DMS 273 treated with DMSO at 0.1 percent for 48 hours (cell line): ENCODE results near the gene KRTAP13-3.
A peak's percentile ranks its signal among the peaks of the same experiment; 100 is the strongest.

Experiments used
- DNase-seq: peaks from one replicate; lab custom pipeline; 2025; lab: John Stamatoyannopoulos, UW

KRTAP13-3 gene, protein sequence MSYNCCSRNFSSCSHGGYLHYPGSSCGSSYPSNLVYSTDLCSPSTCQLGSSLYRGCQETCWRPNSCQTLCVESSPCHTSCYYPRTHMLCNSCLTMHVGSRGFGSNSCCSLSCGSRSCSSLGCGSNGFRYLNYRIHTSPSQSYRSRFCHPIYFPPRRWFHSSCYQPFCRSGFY

DNA sequence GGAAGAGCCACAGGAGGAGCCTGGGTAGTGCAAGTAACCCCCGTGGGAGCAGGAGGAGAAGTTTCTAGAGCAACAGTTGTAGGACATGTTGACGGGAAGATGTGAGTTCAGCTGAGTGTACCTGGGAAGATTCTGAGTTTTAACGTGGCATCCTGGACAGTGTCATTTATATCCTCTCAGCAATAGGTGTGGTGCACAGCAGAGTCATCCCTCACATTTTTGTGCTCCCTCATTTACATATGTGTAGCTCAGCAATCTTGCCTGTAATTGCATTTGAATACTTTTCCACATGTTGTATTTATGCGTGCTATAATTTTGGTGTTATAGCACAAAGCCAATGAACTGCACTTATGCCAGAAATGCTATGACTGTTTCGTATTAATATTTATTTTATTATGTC lies at the start of gene KRTAP13-3:
Gene KRTAP13-3, minus strand, starts transcription at position 101 of the 400 bp plus-strand sequence. Its CDS starts 14 bp downstream, at position 87.
- DNase-seq = no peak

DNA sequence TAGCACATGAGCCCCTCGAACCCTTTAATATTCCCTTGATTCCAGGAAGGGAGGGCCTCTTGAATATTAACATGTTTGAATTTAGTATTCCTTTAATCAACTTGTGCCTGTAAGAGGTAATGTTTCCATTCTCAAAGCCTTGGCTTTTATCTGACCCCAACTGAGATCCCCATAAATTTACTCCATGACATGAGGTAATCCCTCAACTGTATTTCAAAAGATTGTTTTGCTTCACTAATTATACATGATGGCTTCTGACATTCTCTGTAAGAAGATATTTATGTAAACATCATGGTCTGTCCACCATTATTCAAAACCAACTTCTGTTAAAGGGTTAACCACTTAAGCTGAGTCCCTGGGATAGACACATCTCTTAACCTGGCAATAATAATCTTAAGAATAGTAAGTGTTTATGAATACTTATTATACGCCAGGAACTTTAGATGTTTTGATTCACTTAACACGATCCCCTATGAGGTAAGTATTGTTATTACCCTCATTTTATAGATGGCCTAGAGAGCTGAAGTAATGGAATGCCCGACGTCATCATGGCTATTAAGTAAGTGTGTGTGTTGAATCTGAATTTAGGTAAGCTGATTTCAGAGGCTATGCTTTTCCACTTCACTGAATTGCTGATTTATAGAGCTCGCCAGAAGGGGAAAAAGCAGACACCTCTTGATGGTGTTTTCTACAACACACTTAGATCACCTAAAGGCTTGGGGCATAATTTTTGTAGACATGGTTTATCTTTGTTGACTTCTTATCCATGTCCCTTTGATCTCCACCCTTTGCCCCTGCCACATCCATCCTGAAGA lies 43.4 kb upstream of the KRTAP13-3 start:
- DNase-seq = no peak

DNA sequence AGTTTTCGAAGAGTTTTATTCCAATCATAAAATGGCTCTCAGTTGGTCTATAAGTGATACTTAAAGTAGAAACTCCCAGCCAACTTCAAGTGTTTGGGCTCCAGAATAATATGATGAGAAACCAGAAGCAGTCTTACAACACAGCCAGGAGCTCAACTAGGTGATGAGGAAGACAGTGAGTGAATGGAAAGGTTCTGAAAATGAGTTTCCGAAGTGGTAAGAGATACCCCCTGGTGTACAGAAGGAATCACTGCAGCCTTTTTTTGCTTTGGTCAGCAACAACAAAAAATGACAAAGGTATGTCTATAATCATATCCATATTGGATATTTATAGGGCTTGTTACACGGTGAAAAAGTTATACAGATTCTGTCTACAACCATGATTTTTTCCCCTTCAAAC lies 38.0 kb upstream of the KRTAP13-3 start:
- DNase-seq = no peak

DNA sequence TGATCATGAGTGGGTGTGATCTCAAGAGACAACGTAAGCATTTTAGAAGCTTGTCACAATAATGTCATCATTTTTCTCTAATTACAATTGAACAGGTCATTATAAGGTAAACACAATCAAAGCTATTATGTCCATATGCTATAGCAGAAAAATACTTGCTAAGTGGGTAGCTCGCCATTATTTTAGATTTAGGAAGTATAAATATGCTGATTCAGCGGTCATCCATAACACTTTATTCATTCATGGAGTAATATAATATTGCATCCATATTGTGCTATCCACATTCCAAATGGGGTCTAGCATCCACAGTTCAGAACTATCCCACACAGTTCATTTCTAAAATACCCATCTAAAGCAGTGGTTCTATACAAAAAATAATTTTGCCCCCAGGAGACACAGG lies 22.8 kb upstream of the KRTAP13-3 start:
- no peak for DNase-seq

DNA sequence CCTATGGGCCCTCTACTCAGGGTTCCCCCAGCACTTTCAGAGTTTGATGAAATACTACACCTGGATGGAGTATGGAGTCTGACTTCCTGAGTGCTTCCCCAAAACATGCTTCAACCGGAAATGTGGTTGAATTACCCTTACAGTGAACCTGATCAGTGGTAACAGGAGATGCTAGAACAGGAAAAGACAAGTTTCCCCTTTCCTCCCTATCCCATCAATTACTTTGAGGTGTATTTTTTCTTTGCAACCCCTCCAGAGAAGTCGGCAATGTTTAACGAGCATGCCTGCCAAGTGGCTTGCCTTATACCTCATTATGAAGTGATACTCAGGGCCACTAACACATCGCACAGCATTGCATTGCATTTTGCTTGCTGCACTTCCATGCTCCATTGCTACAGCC lies 21.3 kb upstream of the KRTAP13-3 start:
- DNase-seq = no peak

DNA sequence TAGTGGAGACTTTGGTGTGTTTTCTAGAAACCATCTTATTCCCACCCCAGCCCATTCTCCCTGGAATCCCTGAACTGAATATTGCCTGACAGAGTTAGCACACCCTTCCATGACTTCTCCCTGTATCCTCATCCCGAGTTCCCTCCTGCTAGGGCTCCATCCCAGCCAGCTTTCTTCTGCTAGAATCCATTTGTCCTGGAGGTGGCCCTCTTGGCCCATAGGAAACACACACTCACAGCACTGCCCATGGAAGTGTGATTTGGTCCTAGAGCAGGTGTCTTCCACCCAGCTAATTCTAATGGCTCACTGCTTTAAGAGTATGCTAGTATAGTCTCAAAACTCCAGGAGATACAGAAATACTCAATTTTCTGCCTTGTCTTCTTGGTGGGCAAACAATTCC lies 18.5 kb upstream of the KRTAP13-3 start:
- DNase-seq = no peak

DNA sequence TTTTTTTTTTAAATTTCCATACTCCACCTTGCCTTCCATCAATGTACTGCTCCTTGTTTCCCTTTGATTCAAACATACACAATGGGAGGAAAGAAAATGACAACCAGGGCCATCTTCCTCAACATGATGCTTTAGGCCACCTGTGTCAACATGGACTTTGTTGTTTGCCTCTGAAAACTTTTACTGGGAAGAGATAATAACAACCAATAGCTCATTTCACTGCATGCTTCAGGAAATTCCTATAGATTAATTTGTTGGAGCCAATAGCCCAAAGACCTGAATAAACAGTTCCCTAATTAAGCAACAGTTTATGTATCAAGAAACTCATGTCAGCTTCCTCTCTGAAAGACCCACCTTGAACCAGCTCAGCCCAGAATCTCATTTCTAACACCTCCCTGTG lies 17.5 kb upstream of the KRTAP13-3 start:
- DNase-seq = no peak

DNA sequence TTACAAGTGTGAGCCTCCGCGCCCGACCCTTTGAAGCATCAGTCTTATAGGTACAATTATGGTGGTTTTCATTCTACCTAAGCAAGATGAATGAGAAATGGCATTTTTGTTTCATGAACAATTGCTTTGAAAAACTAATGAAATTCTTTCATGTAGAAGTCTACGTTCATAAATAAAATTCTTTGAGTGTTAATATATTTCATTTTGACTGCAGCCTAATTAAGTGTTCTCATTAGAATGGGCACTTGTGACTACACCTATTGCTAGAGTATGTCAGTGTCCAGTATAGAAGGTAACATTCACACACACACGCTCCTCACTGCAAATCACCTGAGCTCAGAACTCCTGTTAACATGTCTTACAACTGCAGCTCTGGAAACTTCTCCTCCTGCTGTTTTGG lies 14.2 kb upstream of the KRTAP13-3 start, which contains the start of gene KRTAP15-1:
Gene KRTAP15-1, plus strand, starts transcription at position 301 of the 400 bp plus-strand sequence. Its CDS starts 53 bp downstream, at position 354.
- DNase-seq = no peak

DNA sequence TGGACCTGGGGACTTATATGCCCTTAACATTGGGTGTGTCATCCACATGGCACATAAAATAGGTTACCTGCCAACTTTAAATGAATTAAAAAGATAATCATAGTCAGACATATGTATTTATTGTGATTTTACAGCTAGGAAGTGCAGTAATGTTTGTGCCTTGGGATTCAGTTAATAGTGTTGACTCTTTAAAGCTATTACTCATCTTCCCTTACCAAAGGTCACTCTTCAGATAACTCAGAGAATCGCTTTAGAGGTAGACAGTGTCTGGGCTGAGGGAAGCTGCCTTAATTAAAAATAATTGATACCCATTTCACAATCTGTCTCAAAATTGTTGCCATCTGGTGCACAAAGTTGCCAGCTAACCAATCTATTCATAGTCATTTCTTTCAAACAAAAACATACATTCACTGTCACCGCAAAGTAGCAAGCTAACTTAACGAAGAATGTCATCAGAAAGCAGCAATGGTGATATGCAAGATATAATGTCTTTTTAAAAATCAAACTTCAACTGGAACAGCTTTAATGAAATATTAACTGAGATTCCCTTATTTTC lies 11.4 kb upstream of the KRTAP13-3 start:
- no peak for DNase-seq

DNA sequence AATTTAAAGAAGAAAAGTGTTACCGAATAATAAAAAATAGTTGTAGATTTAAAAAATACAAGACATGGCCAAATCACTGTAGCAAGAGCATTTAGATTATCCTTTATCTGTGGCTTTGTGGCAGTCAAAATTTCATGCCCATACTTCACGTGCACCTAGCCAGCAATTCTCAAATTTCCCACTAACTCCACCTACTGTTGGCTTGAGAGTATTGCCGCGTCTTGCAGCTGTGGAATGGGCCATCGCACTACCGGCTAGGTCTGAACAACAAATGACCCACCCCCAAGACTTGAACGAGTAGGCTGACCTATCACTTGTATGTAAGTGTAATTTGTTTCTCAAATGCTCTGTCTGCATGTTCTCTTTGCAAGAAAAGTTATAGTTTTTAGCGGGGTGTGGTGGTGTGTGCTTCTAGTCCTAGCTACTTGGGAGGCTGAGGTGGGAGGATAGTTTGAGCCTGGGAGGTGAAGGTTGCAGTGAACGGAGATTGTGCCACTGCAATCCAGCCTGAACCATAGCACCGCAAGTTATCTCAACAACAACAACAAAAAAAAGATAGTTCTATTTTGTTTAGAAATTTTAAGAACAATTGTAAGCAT lies 8.4 kb upstream of the KRTAP13-3 start:
- no peak for DNase-seq

DNA sequence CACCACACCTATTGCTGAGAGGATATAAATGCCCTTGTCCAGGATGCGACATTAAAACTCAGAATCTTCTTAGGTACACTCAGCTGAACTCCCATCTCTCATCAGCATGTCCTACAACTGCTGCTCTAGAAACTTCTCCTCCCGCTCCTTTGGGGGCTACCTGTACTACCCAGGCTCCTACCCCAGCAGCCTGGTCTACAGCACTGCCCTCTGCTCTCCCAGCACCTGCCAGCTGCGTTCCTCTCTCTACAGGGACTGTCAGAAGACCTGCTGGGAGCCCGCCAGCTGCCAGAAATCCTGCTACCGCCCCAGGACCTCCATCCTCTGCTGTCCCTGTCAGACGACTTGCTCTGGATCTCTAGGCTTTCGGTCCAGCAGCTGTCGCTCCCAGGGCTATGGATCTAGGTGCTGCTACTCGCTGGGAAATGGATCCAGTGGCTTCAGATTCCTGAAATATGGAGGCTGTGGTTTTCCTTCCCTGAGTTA lies 4.5 kb upstream of the KRTAP13-3 start, which contains the start of gene KRTAP13-4:
Gene KRTAP13-4, plus strand, starts transcription at position 51 of the 486 bp plus-strand sequence. Its CDS starts 56 bp downstream, at position 107.
- no peak for DNase-seq

DNA sequence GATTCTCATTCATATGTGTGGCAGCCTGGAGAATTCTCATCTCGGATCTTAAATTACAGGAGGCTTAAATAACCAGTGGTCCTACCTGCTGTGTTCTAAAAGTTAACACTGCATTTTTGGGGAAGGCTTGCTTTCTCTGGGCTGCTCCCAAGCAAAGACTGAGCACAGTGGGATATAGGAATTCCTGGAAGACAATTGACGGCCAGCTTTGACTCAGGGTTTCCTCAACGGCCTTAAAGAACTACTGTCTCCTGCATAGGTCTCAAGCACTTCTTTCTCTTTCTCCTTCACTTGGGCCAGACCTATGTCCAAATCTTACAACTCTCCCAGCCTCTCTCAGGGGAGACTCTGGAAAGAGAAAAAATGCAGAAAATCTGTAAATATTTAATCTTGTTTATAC lies 1.0 kb upstream of the KRTAP13-3 start:
- DNase-seq = no peak

DNA sequence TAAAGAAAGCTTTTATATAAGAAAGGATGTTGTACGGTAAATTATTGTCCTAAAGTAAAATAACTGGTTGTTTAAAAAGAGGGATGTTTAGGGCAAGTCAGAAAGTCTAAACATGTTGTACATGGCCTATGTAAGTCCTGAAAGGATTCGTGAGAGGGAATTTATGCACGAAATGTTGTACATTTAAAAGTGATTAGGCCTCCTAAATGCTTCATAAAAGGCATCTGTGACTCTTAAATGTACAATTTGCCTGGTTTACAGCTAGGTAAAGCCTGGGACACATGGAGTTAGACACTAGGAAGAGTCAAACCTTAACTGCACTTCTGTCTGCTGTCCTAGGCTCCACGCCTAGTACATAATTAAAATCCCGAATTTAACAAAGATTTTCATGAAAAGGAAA lies 9.7 kb downstream of the KRTAP13-3 start:
- DNase-seq = no peak

DNA sequence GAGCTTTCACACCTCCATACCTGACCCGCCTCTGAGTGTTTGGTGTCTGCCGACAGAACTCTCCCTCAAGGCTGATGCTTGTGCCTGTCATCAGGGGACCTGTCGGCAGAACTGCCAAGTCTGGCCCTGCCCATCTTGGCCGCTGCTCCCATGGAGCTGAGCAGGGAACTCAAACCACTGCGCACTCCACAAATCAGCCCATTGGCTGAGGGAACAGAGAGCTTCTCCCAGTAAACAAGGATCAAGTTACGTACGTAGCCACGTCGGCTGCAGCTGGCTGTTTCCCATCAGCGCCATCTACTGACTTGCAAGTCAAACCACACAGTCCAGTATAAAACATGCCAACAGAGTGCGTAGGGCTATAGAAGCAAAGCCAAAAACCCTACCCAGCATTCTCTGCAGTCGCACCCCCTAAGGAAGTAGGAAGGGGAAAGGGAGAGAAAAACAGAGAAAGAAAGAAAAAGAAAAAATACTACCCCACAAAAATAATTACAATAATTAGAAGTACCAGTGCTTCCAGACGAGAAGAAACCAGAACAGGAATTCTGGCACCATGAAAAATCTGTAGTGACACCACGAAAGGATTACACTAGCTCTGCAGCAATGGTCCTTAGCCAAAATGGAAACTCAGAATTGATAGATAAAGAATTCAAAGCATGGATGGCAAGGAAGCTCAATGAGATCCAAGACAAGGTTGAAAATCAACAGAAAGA lies 16.8 kb downstream of the KRTAP13-3 start:
- peak; percentile 33 for DNase-seq

DNA sequence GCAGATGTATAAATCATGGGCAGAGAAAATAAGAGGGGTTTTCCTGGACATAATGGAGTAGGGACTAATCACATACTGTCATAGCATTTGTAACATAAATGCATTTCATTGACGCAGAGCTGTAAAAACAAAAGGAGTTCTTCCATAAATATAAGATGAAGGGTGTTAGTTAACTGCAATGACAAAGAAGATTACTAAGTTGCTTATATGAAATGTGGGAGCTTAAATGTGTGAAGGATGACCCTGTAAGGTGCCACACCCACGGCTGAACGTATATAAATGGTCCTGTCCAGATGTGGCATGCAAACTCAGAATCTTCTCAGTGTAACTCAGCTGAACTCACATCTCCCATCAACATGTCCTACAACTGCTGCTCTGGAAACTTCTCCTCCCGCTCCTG lies 30.0 kb downstream of the KRTAP13-3 start, which contains the start of gene KRTAP13-1:
Gene KRTAP13-1, plus strand, starts transcription at position 301 of the 400 bp plus-strand sequence. Its CDS starts 56 bp downstream, at position 357.
- DNase-seq = no peak

DNA sequence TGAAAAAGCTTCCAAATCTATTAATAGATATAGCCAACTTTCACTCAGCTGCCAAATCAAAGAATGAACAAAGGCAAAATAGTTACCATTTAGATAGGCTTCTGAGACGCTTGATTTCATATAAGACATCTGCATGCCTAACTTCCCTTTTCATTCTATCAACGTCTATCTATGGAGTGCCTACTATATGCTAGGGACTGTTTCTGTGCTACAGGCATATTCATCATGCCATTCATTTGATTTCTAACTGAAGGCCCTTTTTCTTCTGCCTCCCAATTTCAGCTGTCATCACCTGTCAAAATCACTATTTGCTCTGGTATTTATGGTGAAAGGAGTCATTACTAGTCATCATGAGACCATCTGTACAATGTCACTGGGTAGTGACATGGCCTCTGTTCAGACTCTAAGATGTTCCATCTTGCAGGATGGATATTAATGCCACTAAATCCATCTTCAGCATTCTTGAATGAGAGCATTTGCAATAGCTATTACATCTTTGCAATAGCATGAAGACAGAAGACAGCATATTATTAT lies 34.2 kb downstream of the KRTAP13-3 start:
- no peak for DNase-seq

DNA sequence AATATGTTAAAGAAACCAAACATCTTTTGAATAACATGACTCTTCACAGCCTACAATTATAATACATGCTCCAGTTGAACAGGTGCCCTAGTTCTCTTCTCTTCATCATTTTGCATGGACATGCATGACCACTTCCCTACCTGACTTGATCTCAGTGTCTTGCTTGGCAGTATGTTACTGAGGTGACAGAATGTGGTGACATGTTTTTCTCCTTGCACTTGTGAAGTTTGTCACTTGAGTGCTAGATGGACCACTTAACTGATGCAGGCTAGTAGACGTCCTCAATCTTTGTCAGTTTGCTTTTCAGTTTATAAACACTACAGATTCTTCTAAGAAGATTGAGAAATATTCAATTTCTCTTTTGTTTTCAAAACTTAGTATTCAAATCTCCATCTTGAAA lies 43.5 kb downstream of the KRTAP13-3 start:
- no peak for DNase-seq
